ENCODE data around the gene KRTAP2-1.
"Not testable (repeated sequence)": the region's sequence is repeated elsewhere in the genome, so short reads cannot be mapped to it uniquely, and the experiment has no call there.

The KRTAP2-1 gene

GRCh38 chr17:41055130-41055529, 8.0 kb upstream of the KRTAP2-1 start, which contains the start of gene KRTAP2-2:
Gene KRTAP2-2, minus strand, starts transcription at chr17:41055230. Its CDS starts 19 bp downstream, at chr17:41055211.
- not testable (repeated sequence) for DNase-seq

- not testable (repeated sequence) for DNase-seq
These were observed 7.4 kb upstream of the KRTAP2-1 start for GRCh38 chr17:41054556-41054955.

GRCh38 chr17:41054025-41054424, 6.9 kb upstream of the KRTAP2-1 start:
- no peak for DNase-seq

GRCh38 chr17:41052566-41052965, 5.5 kb upstream of the KRTAP2-1 start:
- DNase-seq = no peak

- no peak for DNase-seq
These were observed 2.0 kb upstream of the KRTAP2-1 start for GRCh38 chr17:41049110-41049509.

GRCh38 chr17:41048441-41048840, 1.3 kb upstream of the KRTAP2-1 start:
- no peak for DNase-seq

GRCh38 chr17:41042953-41043352, 4.2 kb downstream of the KRTAP2-1 start:
- DNase-seq = no peak

- not testable (repeated sequence) for DNase-seq
These were observed 6.1 kb downstream of the KRTAP2-1 start, which contains the start of gene KRTAP1-1 for GRCh38 chr17:41040783-41041571. Gene KRTAP1-1, minus strand, starts transcription at chr17:41041450. Its CDS starts 53 bp downstream, at chr17:41041397.

GRCh38 chr17:41037853-41038350, 9.2 kb downstream of the KRTAP2-1 start:
- no peak for DNase-seq

- not testable (repeated sequence) for DNase-seq
These were observed 12.7 kb downstream of the KRTAP2-1 start, which contains the start of gene KRTAP1-3 for GRCh38 chr17:41034346-41034935. Gene KRTAP1-3, minus strand, starts transcription at chr17:41034874. Its CDS starts 53 bp downstream, at chr17:41034821.

GRCh38 chr17:41029633-41030245, 17.4 kb downstream of the KRTAP2-1 start, which contains the start of gene KRTAP1-4:
Gene KRTAP1-4, minus strand, starts transcription at chr17:41030195. Its CDS starts 117 bp downstream, at chr17:41030078.
- no peak for DNase-seq

GRCh38 chr17:41026715-41027471, 20.2 kb downstream of the KRTAP2-1 start, which contains the start of gene KRTAP1-5:
Gene KRTAP1-5, minus strand, starts transcription at chr17:41027208. Its CDS starts 53 bp downstream, at chr17:41027155.
- no peak for DNase-seq

- no peak for DNase-seq
These were observed 22.4 kb downstream of the KRTAP2-1 start for GRCh38 chr17:41024697-41025096.

- DNase-seq = no peak
These were observed 26.8 kb downstream of the KRTAP2-1 start for GRCh38 chr17:41020336-41020735.

GRCh38 chr17:41019415-41019814, 27.7 kb downstream of the KRTAP2-1 start:
- no peak for DNase-seq

GRCh38 chr17:41018541-41018940, 28.6 kb downstream of the KRTAP2-1 start:
- no peak for DNase-seq

GRCh38 chr17:41016578-41017215, 30.4 kb downstream of the KRTAP2-1 start:
- no peak for DNase-seq

- DNase-seq = no peak
These were observed 31.7 kb downstream of the KRTAP2-1 start for GRCh38 chr17:41015454-41015853.

- peak; percentile 23 for DNase-seq
These were observed 33.5 kb downstream of the KRTAP2-1 start for GRCh38 chr17:41013606-41014005.

GRCh38 chr17:41013181-41013580, 33.9 kb downstream of the KRTAP2-1 start:
- DNase-seq = no peak

GRCh38 chr17:41012326-41013120, 34.6 kb downstream of the KRTAP2-1 start:
- DNase-seq = no peak

Data from eye (tissue), 1 donor.